Activated CD8-positive, alpha-beta T cell treated with anti-CD3 and anti-CD28 coated beads for 36 hours (primary cell): Measurements from ENCODE around the gene SUCLG2. TPM values are rescaled to one million over a fixed set of nuclear protein-coding genes. Genes with fewer than 3 reads are reported as not detected.

Experiments used
- ATAC-seq: fragments of 200-7000 bp; cut with Tn5 transposase; one replicate; pipeline ENCODE4 v1.10.0; 2021; ENCODE audit warnings: mild to moderate bottlenecking, moderate library complexity
- CTCF ChIA-PET: fragments of 350-600 bp; sonication (Branson Sonifier 250); formaldehyde crosslinking; loops from one replicate; lab custom pipeline; 2021; ENCODE audit warnings: antibody characterized with exemption; lab: Charles Lee
- POLR2A ChIA-PET: fragments of 350-600 bp; sonication (Branson Sonifier 250); formaldehyde crosslinking; loops from one replicate; lab custom pipeline; 2021; ENCODE audit warnings: antibody characterized with exemption; lab: Charles Lee
- DNase-seq: peaks from one replicate; pipeline ENCODE4 v3.0.0-alpha.2; 2020
- H3K27ac Mint-ChIP-seq: one replicate; pipeline ENCODE4 v1.8.0; 2021; ENCODE audit warnings: mild to moderate bottlenecking, mixed read lengths
- H3K27me3 Mint-ChIP-seq: one replicate; pipeline ENCODE4 v1.8.0; 2021; ENCODE audit warnings: mixed read lengths
- H3K36me3 Mint-ChIP-seq: one replicate; pipeline ENCODE4 v1.8.0; 2021; ENCODE audit warnings: low read depth, mixed read lengths
- H3K4me1 Mint-ChIP-seq: one replicate; pipeline ENCODE4 v1.8.0; 2021; ENCODE audit warnings: low read depth, mixed read lengths
- H3K4me3 Mint-ChIP-seq: one replicate; pipeline ENCODE4 v1.8.0; 2021; ENCODE audit warnings: mild to moderate bottlenecking, moderate library complexity, mixed read lengths
- H3K9me3 Mint-ChIP-seq: one replicate; pipeline ENCODE4 v1.8.0; 2021; ENCODE audit warnings: mixed read lengths
- intact Hi-C: fragments of 100-400 bp; cut with micrococcal nuclease; formaldehyde crosslinking; loops from one replicate; pipeline ENCODE4 v1.10.0; 2022
- total RNA-seq, 2 experiments: library from RNA; stranded (reverse); gene quantifications; one replicate each; pipeline ENCODE4 v1.2.3, GENCODE V29; 2021
- TF ChIP-seq, protein P1 (sequence below): fragments of 200-600 bp; IDR thresholded peaks from one replicate; pipeline ENCODE4 v1.8.0; 2022; ENCODE audit warnings: antibody characterized with exemption, mild to moderate bottlenecking

SUCLG2 gene
- total RNA-seq, 2 experiments from 2014 or later, result 61.3 to 65.5 TPM

DNA sequence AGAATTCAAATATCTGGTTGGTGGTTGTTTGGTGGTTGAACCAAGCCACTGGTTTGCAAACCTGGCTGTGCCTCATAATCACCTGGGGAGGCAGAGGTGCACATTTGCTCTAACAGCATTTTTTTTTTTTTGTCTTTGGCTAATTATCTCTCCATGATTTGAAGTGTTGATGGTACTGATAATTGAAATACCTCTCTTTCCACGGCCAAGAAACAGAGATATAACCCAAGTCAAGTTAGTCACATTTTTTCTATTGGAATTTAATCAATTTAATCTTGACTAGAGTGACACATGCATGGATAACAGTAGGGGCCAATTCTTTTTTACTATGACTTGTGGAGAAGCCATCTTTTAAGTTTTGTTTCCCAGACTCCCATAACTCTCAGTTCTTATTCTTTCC, 37.5 kb upstream of the SUCLG2 start:
- DNase-seq (no peak), ATAC-seq (no peak)
- intact Hi-C loops, result no loop called here
- H3K27me3 Mint-ChIP-seq, result no peaks in the 10 kb centered on the region
- no peak overlapping the region for H3K4me3 Mint-ChIP-seq
- H3K36me3 Mint-ChIP-seq, result no peaks in the 10 kb centered on the region
- POLR2A ChIA-PET, result no interaction called here
- CTCF ChIA-PET, result no interaction called here
- H3K4me1 Mint-ChIP-seq, result peaks cover 3% of the 10 kb centered on the region
- H3K9me3 Mint-ChIP-seq, result peaks cover 4% of the 10 kb centered on the region
- TF ChIP-seq, protein P1, sequence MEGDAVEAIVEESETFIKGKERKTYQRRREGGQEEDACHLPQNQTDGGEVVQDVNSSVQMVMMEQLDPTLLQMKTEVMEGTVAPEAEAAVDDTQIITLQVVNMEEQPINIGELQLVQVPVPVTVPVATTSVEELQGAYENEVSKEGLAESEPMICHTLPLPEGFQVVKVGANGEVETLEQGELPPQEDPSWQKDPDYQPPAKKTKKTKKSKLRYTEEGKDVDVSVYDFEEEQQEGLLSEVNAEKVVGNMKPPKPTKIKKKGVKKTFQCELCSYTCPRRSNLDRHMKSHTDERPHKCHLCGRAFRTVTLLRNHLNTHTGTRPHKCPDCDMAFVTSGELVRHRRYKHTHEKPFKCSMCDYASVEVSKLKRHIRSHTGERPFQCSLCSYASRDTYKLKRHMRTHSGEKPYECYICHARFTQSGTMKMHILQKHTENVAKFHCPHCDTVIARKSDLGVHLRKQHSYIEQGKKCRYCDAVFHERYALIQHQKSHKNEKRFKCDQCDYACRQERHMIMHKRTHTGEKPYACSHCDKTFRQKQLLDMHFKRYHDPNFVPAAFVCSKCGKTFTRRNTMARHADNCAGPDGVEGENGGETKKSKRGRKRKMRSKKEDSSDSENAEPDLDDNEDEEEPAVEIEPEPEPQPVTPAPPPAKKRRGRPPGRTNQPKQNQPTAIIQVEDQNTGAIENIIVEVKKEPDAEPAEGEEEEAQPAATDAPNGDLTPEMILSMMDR, result no peak
- no peak overlapping the region for H3K27ac Mint-ChIP-seq

DNA sequence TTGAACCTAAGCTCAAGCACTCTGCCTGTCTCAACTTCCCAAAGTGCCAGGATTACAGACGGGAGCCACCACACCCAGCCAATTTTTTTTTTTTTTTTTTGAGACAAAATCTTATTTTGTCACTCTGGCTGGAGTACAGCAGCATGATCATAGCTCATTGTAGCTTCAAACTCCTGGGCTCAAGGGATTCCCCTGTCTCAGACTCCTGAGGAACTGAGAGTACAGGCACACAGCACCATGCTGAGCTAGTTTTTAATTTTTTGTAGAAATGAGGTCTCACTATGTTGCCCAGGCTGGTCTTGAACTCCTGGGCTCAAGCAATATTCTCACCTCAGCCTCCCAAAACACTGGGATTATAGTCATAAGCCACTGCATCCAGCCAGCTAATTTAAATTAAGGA, 36.8 kb upstream of the SUCLG2 start:
- POLR2A ChIA-PET, result no interaction called here

DNA sequence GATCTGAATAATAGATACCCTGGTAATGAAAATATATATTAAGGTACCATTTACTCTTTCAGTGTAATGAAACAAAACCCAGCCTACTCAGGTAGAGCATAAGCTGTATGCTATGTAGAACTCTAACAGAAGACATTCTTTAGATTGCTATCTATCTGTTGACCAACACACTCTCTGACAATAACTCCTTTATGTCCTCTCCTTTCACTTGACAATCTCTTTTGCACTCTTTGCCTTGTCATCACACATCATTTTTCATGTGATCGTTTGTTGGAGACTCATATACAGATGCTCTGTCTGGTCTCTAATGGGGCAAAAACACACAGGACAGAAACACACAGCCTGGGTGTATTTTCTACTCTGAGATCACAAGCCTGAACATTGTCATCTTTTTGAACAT, 35.4 kb upstream of the SUCLG2 start:
- peaks cover 1% of the 10 kb centered on the region for H3K36me3 Mint-ChIP-seq
- H3K9me3 Mint-ChIP-seq, result peaks cover 5% of the 10 kb centered on the region
- intact Hi-C loops, result no loop called here
- H3K4me3 Mint-ChIP-seq, result no peak overlapping the region
- H3K27ac Mint-ChIP-seq, result no peak overlapping the region
- H3K27me3 Mint-ChIP-seq, result no peaks in the 10 kb centered on the region
- POLR2A ChIA-PET, result interaction anchor here (0.8 kb wide), 1 partner anchor 15 kb away, joined by 3 read pairs; no protein-coding TSS in a partner anchor
- ATAC-seq, result no peak
- TF ChIP-seq, protein P1, result no peak
- no peak for DNase-seq
- peaks cover 12% of the 10 kb centered on the region for H3K4me1 Mint-ChIP-seq
- CTCF ChIA-PET, result no interaction called here

More for the DNA sequence above, 36.8 kb upstream of the SUCLG2 start:
- no peak for ATAC-seq
- Mint-ChIP-seq H3K36me3 (peaks cover 1% of the 10 kb centered on the region), H3K4me3 (no peak overlapping the region), H3K27me3 (no peaks in the 10 kb centered on the region), H3K9me3 (peaks cover 5% of the 10 kb centered on the region), H3K27ac (no peak overlapping the region), H3K4me1 (peaks cover 3% of the 10 kb centered on the region)
- TF ChIP-seq, protein P1, result no peak
- DNase-seq, result no peak
- CTCF ChIA-PET, result no interaction called here
- intact Hi-C loops, result no loop called here

DNA sequence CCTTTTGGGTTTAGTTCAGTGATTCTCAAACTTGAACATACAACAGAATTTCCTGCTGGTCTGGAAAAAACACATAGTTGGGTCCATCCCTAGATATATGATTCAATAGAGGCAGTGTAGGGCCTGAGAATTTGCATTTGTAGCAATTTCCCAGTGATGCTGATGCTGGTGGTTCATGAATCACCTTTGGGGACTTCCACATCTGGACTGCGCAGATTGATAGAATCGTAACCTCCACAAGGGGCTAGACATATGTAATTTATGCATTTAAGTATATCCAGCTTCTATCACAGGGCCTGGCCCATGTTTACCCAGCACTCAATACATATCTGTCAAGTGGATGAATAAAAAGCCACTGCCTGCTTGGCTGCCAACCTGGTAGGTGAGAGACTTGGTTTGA, 33.8 kb upstream of the SUCLG2 start:
- H3K36me3 Mint-ChIP-seq, result peaks cover 1% of the 10 kb centered on the region
- peaks cover 26% of the 10 kb centered on the region for H3K4me1 Mint-ChIP-seq
- H3K27ac Mint-ChIP-seq, result no peak overlapping the region
- peak; percentile 10 for DNase-seq
- ATAC-seq, result peak; percentile 29
- H3K4me3 Mint-ChIP-seq, result no peak overlapping the region
- no peaks in the 10 kb centered on the region for H3K27me3 Mint-ChIP-seq
- intact Hi-C loops, result no loop called here
- POLR2A ChIA-PET, result interaction anchor here (0.6 kb wide), 1 partner anchor 39 kb away, joined by 3 read pairs; no protein-coding TSS in a partner anchor
- TF ChIP-seq, protein P1, result no peak
- peaks cover 5% of the 10 kb centered on the region for H3K9me3 Mint-ChIP-seq
- CTCF ChIA-PET, result interaction anchor here (1.2 kb wide), 1 partner anchor 16 kb away, joined by 3 read pairs; no protein-coding TSS in a partner anchor

DNA sequence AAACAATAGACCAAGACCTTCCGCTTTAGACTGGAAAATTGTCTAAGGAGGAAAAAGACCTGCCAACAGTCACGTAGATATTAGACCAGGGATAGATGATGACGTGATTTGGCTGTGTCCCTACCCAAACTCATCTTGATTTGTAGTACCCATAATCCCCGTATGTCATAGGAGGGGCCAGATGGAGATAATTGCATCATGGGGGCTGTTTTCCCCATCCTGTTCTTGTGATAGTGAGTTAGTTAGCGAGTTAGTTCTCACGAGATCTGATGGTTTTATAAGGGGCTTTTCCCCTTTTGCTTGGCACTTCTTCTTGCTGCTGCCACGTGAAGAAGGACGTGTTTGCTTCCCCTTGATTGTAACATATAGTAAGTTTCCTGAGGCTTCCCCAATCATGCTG, 31.7 kb upstream of the SUCLG2 start:
- ChIA-PET POLR2A (no interaction called here), CTCF (no interaction called here)
- DNase-seq, result no peak
- H3K27me3 Mint-ChIP-seq, result no peaks in the 10 kb centered on the region
- H3K4me3 Mint-ChIP-seq, result no peak overlapping the region
- peaks cover 5% of the 10 kb centered on the region for H3K9me3 Mint-ChIP-seq
- ATAC-seq, result no peak
- H3K4me1 Mint-ChIP-seq, result peaks cover 26% of the 10 kb centered on the region
- TF ChIP-seq, protein P1, result no peak
- peak overlapping the region; percentile 87 for H3K27ac Mint-ChIP-seq
- intact Hi-C loops, result no loop called here
- H3K36me3 Mint-ChIP-seq, result peaks cover 1% of the 10 kb centered on the region
